Measurements from ENCODE around the gene LAMTOR4. TPM values are rescaled to one million over a fixed set of nuclear protein-coding genes. Genes with fewer than 3 reads are reported as not detected.

The LAMTOR4 gene
- total and polyA plus RNA-seq, 2 of the 13 experiments (the other 11 are each of a cell fraction or from before 2014, with no cell fraction given) = 115 to 118 TPM

GRCh38 chr7:100177045-100178001, 28.6 kb downstream of the LAMTOR4 start, which contains the start of the genes GPC2 and STAG3 (continued):
- TF ChIP-seq ZFP91 (CRISPR knock-in tag; IDR thresholded peaks at IDR 0.05; ENCODE audit: borderline replicate concordance) = no peak
- TF ChIP-seq ZNF800 (CRISPR knock-in tag; IDR thresholded peaks at IDR 0.05) = no peak
- no peak for TF ChIP-seq ZNF557 (CRISPR knock-in tag; IDR thresholded peaks at IDR 0.05)
- TF ChIP-seq, protein P1, sequence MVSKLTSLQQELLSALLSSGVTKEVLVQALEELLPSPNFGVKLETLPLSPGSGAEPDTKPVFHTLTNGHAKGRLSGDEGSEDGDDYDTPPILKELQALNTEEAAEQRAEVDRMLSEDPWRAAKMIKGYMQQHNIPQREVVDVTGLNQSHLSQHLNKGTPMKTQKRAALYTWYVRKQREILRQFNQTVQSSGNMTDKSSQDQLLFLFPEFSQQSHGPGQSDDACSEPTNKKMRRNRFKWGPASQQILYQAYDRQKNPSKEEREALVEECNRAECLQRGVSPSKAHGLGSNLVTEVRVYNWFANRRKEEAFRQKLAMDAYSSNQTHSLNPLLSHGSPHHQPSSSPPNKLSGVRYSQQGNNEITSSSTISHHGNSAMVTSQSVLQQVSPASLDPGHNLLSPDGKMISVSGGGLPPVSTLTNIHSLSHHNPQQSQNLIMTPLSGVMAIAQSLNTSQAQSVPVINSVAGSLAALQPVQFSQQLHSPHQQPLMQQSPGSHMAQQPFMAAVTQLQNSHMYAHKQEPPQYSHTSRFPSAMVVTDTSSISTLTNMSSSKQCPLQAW (CRISPR knock-in tag; IDR thresholded peaks at IDR 0.05) = no peak
- no peak for TF ChIP-seq FOXO1 (CRISPR knock-in tag; IDR thresholded peaks at IDR 0.05)
- TF ChIP-seq RFXANK (CRISPR knock-in tag; IDR thresholded peaks at IDR 0.05) = no peak
- no peak for TF ChIP-seq FOXK1 (CRISPR knock-in tag; IDR thresholded peaks at IDR 0.05; ENCODE audit: borderline replicate concordance, low read depth)
- TF ChIP-seq DNMT3B (CRISPR knock-in tag; conservative IDR thresholded peaks at IDR 0.05) = no peak
- TF ChIP-seq ZNF333 (CRISPR knock-in tag; IDR thresholded peaks at IDR 0.05; ENCODE audit: borderline replicate concordance) = no peak
- no peak for TF ChIP-seq ZNF558 (CRISPR knock-in tag; IDR thresholded peaks at IDR 0.05; ENCODE audit: borderline replicate concordance)
- no peak for TF ChIP-seq ZC3H4 (CRISPR knock-in tag; IDR thresholded peaks at IDR 0.05; ENCODE audit: borderline replicate concordance)
- TF ChIP-seq ZNF644 (CRISPR knock-in tag; IDR thresholded peaks at IDR 0.05; ENCODE audit: low read depth) = no peak
- no peak for TF ChIP-seq ZNF101 (CRISPR knock-in tag; IDR thresholded peaks at IDR 0.05; ENCODE audit: borderline replicate concordance, low read depth)
- no peak for TF ChIP-seq THRA (CRISPR knock-in tag; IDR thresholded peaks at IDR 0.05; ENCODE audit: borderline replicate concordance)
- TF ChIP-seq RAD21 (CRISPR knock-in tag; IDR thresholded peaks at IDR 0.05) = no peak
- no peak for TF ChIP-seq SIX4 (CRISPR knock-in tag; IDR thresholded peaks at IDR 0.05)
- TF ChIP-seq DNMT1 (CRISPR knock-in tag; IDR thresholded peaks at IDR 0.05) = no peak
- TF ChIP-seq ZNF615 (CRISPR knock-in tag; IDR thresholded peaks at IDR 0.05; ENCODE audit: borderline replicate concordance) = no peak
- TF ChIP-seq, protein P2, sequence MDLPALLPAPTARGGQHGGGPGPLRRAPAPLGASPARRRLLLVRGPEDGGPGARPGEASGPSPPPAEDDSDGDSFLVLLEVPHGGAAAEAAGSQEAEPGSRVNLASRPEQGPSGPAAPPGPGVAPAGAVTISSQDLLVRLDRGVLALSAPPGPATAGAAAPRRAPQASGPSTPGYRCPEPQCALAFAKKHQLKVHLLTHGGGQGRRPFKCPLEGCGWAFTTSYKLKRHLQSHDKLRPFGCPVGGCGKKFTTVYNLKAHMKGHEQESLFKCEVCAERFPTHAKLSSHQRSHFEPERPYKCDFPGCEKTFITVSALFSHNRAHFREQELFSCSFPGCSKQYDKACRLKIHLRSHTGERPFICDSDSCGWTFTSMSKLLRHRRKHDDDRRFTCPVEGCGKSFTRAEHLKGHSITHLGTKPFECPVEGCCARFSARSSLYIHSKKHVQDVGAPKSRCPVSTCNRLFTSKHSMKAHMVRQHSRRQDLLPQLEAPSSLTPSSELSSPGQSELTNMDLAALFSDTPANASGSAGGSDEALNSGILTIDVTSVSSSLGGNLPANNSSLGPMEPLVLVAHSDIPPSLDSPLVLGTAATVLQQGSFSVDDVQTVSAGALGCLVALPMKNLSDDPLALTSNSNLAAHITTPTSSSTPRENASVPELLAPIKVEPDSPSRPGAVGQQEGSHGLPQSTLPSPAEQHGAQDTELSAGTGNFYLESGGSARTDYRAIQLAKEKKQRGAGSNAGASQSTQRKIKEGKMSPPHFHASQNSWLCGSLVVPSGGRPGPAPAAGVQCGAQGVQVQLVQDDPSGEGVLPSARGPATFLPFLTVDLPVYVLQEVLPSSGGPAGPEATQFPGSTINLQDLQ (CRISPR knock-in tag; IDR thresholded peaks at IDR 0.05) = no peak
- no peak for TF ChIP-seq FOXK2 (IDR thresholded peaks at IDR 0.05)
- no peak for TF ChIP-seq ZNF446 (CRISPR knock-in tag; IDR thresholded peaks at IDR 0.05)
